CD8-positive, alpha-beta memory T cell (primary cell): ENCODE measurements around the gene YRDC. TPM values are rescaled to one million over a fixed set of nuclear protein-coding genes. Genes with fewer than 3 reads are reported as not detected.

Experiments
- CTCF ChIA-PET: fragments of 350-600 bp; sonication (Branson Sonifier 250); formaldehyde crosslinking; loops from one replicate; lab custom pipeline; 2021; ENCODE audit warnings: antibody characterized with exemption; lab: Charles Lee
- POLR2A ChIA-PET: fragments of 350-600 bp; sonication (Branson Sonifier 250); formaldehyde crosslinking; loops from one replicate; lab custom pipeline; 2021; ENCODE audit warnings: antibody characterized with exemption; lab: Charles Lee
- DNase-seq, 5 donors: peaks; one replicate each; pipeline versions ENCODE4 v3.0.0 to v3.0.0-alpha.2; 2020 to 2022; ENCODE audit warnings: mixed read lengths in 1 of 5
- H3K27ac ChIP-seq: one replicate; pipeline ENCODE4 v1.7.0; 2013; ENCODE audit warnings: low read depth, mild to moderate bottlenecking, low read length, moderate library complexity
- H3K27me3 ChIP-seq: 2 replicates; pipeline ENCODE4 v1.7.0; 2013; ENCODE audit warnings: low read length, mild to moderate bottlenecking; ENCODE audit not compliant: insufficient read depth, poor library complexity, severe bottlenecking
- H3K36me3 ChIP-seq: 2 replicates; pipeline ENCODE4 v1.7.0; 2013; ENCODE audit warnings: mild to moderate bottlenecking, low read length, moderate library complexity; ENCODE audit not compliant: insufficient read depth
- H3K4me1 ChIP-seq: 2 replicates; pipeline ENCODE4 v1.7.0; 2013; ENCODE audit warnings: mild to moderate bottlenecking, low read length, moderate library complexity; ENCODE audit not compliant: insufficient read depth
- H3K4me3 ChIP-seq: 2 replicates; pipeline ENCODE4 v1.7.0; 2013; ENCODE audit warnings: mild to moderate bottlenecking, low read length
- H3K9me3 ChIP-seq: 2 replicates; pipeline ENCODE4 v1.7.0; 2013; ENCODE audit warnings: mild to moderate bottlenecking, low read length
- H3K27ac Mint-ChIP-seq, 8 donors: one replicate each; pipeline ENCODE4 v1.8.0; 2020 to 2021; ENCODE audit warnings: mixed read lengths in 8 of 8, mild to moderate bottlenecking in 6 of 8, inconsistent platforms in 3 of 8, moderate library complexity in 3 of 8
- H3K27me3 Mint-ChIP-seq, 2 donors: one replicate each; pipeline ENCODE4 v1.8.0; 2020 to 2021; ENCODE audit warnings: mixed read lengths in 2 of 2, mild to moderate bottlenecking in 1 of 2, moderate library complexity in 1 of 2
- H3K36me3 Mint-ChIP-seq, 3 donors: one replicate each; pipeline ENCODE4 v1.8.0; 2020 to 2021; ENCODE audit warnings: mixed read lengths in 3 of 3, inconsistent platforms in 1 of 3, mild to moderate bottlenecking in 1 of 3
- H3K4me1 Mint-ChIP-seq, 3 donors: one replicate each; pipeline ENCODE4 v1.8.0; 2020 to 2021; ENCODE audit warnings: mixed read lengths in 3 of 3, inconsistent platforms in 1 of 3, mild to moderate bottlenecking in 1 of 3
- H3K4me3 Mint-ChIP-seq, 7 donors: one replicate each; pipeline ENCODE4 v1.8.0; 2020 to 2021; ENCODE audit warnings: mixed read lengths in 7 of 7, mild to moderate bottlenecking in 6 of 7, moderate library complexity in 4 of 7, inconsistent platforms in 2 of 7
- H3K9me3 Mint-ChIP-seq, 5 donors: one replicate each; pipeline ENCODE4 v1.8.0; 2020 to 2022; ENCODE audit warnings: mixed read lengths in 5 of 5, mild to moderate bottlenecking in 3 of 5, moderate library complexity in 2 of 5, inconsistent platforms in 1 of 5
- polyA plus RNA-seq: library from polyadenylated mRNA; unstranded; fragments of 300-500 nt; fragmentation: Illumina TruSeq; gene quantifications from one replicate; pipeline ENCODE4 v1.2.3, GENCODE V29; 2021
- total RNA-seq, 2 experiments: library from RNA; stranded (reverse); gene quantifications; one replicate each; pipeline ENCODE4 v1.2.3, GENCODE V29; 2021

Gene YRDC
- total and polyA plus RNA-seq, 3 experiments from 2014 or later: 28.7 to 80.8 (median 72.4) TPM

- Mint-ChIP-seq H3K9me3 (no peaks in the 10 kb centered on the region), H3K27me3 (no peaks in the 10 kb centered on the region), H3K27ac (peak overlapping the region in 1 of 8 donors; percentile 29), H3K36me3 (peaks cover 0 to 75% (median 23%) of the 10 kb centered on the region in 3 donors), H3K4me1 (peaks cover 0 to 1% (median 0%) of the 10 kb centered on the region in 3 donors), H3K4me3 (no peak overlapping the region)
- no peaks in the 10 kb centered on the region for H3K27me3 ChIP-seq
- no peaks in the 10 kb centered on the region for H3K9me3 ChIP-seq
- ChIA-PET CTCF (interaction anchor here (0.8 kb wide), 1 partner anchor 8 kb away, joined by 3 read pairs; no protein-coding TSS in a partner anchor), POLR2A (interaction anchor here (1.0 kb wide), 1 partner anchor 9 kb away, joined by 3 read pairs; the partner anchor contains the start of genes C1orf122 and YRDC)
- no peak for DNase-seq
- peaks cover 15% of the 10 kb centered on the region for H3K36me3 ChIP-seq
- no peak overlapping the region for H3K4me3 ChIP-seq
- no peak overlapping the region for H3K27ac ChIP-seq
- H3K4me1 ChIP-seq: no peaks in the 10 kb centered on the region
These were observed 9.5 kb upstream of the YRDC start for GRCh38 chr1:37817481-37817880.

GRCh38 chr1:37814252-37814651, 6.2 kb upstream of the YRDC start:
- H3K27ac Mint-ChIP-seq: peak overlapping the region in 1 of 8 donors; percentile 69
- DNase-seq: no peak

GRCh38 chr1:37813529-37814145, 5.6 kb upstream of the YRDC start:
- H3K27me3 Mint-ChIP-seq: no peaks in the 10 kb centered on the region

More at GRCh38 chr1:37814252-37814651, 6.2 kb upstream of the YRDC start:
- Histone ChIP-seq H3K27ac (no peak overlapping the region), H3K27me3 (no peaks in the 10 kb centered on the region), H3K4me3 (no peak overlapping the region), H3K4me1 (peaks cover under 1% of the 10 kb centered on the region), H3K9me3 (no peaks in the 10 kb centered on the region), H3K36me3 (no peaks in the 10 kb centered on the region)
- H3K27me3 Mint-ChIP-seq: no peaks in the 10 kb centered on the region
- ChIA-PET POLR2A (no interaction called here), CTCF (interaction anchor here (1.0 kb wide), 1 partner anchor 45 kb away, joined by 5 read pairs; the partner anchor contains the start of gene MTF1)
- H3K4me1 Mint-ChIP-seq: peaks cover 7 to 17% (median 12%) of the 10 kb centered on the region in 3 donors
- no peak overlapping the region for H3K4me3 Mint-ChIP-seq
- peaks cover 0 to 49% (median 7%) of the 10 kb centered on the region in 3 donors for H3K36me3 Mint-ChIP-seq
- H3K9me3 Mint-ChIP-seq: no peaks in the 10 kb centered on the region

GRCh38 chr1:37811027-37811655, 3.1 kb upstream of the YRDC start:
- DNase-seq: peak; percentile 51 to 69 (median 55)
- Mint-ChIP-seq H3K4me3 (peak overlapping the region in 4 of 7 donors; percentile 5 to 81 (median 11)), H3K9me3 (no peaks in the 10 kb centered on the region), H3K4me1 (peaks cover 22 to 41% (median 27%) of the 10 kb centered on the region in 3 donors), H3K36me3 (peaks cover 0 to 43% (median 6%) of the 10 kb centered on the region in 3 donors), H3K27ac (peak overlapping the region; percentile 30 to 99 (median 58)), H3K27me3 (no peaks in the 10 kb centered on the region)
- no peak overlapping the region for H3K4me3 ChIP-seq
- ChIA-PET POLR2A (no interaction called here), CTCF (interaction anchor here (0.9 to 1.7 kb wide), 2 partner anchors 12 to 40 kb away, joined by 3 to 4 read pairs; no protein-coding TSS in a partner anchor)
- peaks cover 6% of the 10 kb centered on the region for H3K36me3 ChIP-seq
- no peaks in the 10 kb centered on the region for H3K27me3 ChIP-seq
- no peaks in the 10 kb centered on the region for H3K9me3 ChIP-seq
- H3K27ac ChIP-seq: no peak overlapping the region
- H3K4me1 ChIP-seq: peaks cover 20% of the 10 kb centered on the region

More at GRCh38 chr1:37813529-37814145, 5.6 kb upstream of the YRDC start:
- H3K27ac ChIP-seq: no peak overlapping the region
- H3K9me3 Mint-ChIP-seq: no peaks in the 10 kb centered on the region
- DNase-seq: no peak
- H3K27ac Mint-ChIP-seq: peak overlapping the region in 4 of 8 donors; percentile 24 to 57 (median 54)
- CTCF ChIA-PET: interaction anchor here (1.0 kb wide), 1 partner anchor 46 kb away, joined by 5 read pairs; the partner anchor contains the start of gene MTF1
- no peak overlapping the region for H3K4me3 ChIP-seq
- H3K4me1 Mint-ChIP-seq: peaks cover 13 to 23% (median 18%) of the 10 kb centered on the region in 3 donors
- peaks cover 6% of the 10 kb centered on the region for H3K4me1 ChIP-seq
- no peaks in the 10 kb centered on the region for H3K36me3 ChIP-seq
- peaks cover 0 to 48% (median 7%) of the 10 kb centered on the region in 3 donors for H3K36me3 Mint-ChIP-seq
- H3K27me3 ChIP-seq: no peaks in the 10 kb centered on the region
- peak overlapping the region in 1 of 7 donors; percentile 52 for H3K4me3 Mint-ChIP-seq
- POLR2A ChIA-PET: no interaction called here
- H3K9me3 ChIP-seq: no peaks in the 10 kb centered on the region

GRCh38 chr1:37809942-37810341, 1.9 kb upstream of the YRDC start:
- H3K4me3 ChIP-seq: no peak overlapping the region
- peak overlapping the region in 5 of 7 donors; percentile 34 to 86 (median 63) for H3K4me3 Mint-ChIP-seq
- peaks cover 0 to 42% (median 6%) of the 10 kb centered on the region in 3 donors for H3K36me3 Mint-ChIP-seq
- H3K27ac Mint-ChIP-seq: peak overlapping the region in 4 of 8 donors; percentile 30 to 99 (median 75)
- H3K27ac ChIP-seq: no peak overlapping the region
- peaks cover 18% of the 10 kb centered on the region for H3K36me3 ChIP-seq
- H3K9me3 ChIP-seq: no peaks in the 10 kb centered on the region
- ChIA-PET POLR2A (no interaction called here), CTCF (no interaction called here)
- H3K27me3 ChIP-seq: no peaks in the 10 kb centered on the region
- peaks cover 24 to 52% (median 33%) of the 10 kb centered on the region in 3 donors for H3K4me1 Mint-ChIP-seq
- H3K4me1 ChIP-seq: peaks cover 28% of the 10 kb centered on the region
- DNase-seq: no peak
- H3K9me3 Mint-ChIP-seq: no peaks in the 10 kb centered on the region
- no peaks in the 10 kb centered on the region for H3K27me3 Mint-ChIP-seq

GRCh38 chr1:37808369-37809319, 636 bp upstream of the YRDC start:
- Histone ChIP-seq H3K27ac (peak overlapping the region; percentile 87), H3K4me1 (peaks cover 28% of the 10 kb centered on the region), H3K36me3 (peaks cover 31% of the 10 kb centered on the region), H3K4me3 (peak overlapping the region; percentile 58), H3K27me3 (no peaks in the 10 kb centered on the region), H3K9me3 (no peaks in the 10 kb centered on the region)
- H3K4me3 Mint-ChIP-seq: peak overlapping the region; percentile 94 to 99 (median 94)
- no peaks in the 10 kb centered on the region for H3K9me3 Mint-ChIP-seq
- H3K27me3 Mint-ChIP-seq: no peaks in the 10 kb centered on the region
- H3K27ac Mint-ChIP-seq: peak overlapping the region; percentile 95 to 100 (median 97)
- POLR2A ChIA-PET: interaction anchor here (0.7 to 2.1 kb wide), 5 partner anchors 8 to 330 kb away, joined by 3 to 11 read pairs (median 4); partner anchors contain the start of genes MTF1 and SF3A3
- peaks cover 27 to 61% (median 40%) of the 10 kb centered on the region in 3 donors for H3K4me1 Mint-ChIP-seq
- CTCF ChIA-PET: interaction anchor here (0.6 to 2.3 kb wide), 8 partner anchors 9 to 1380 kb away, joined by 3 to 17 read pairs (median 3); partner anchors contain the start of genes MTF1 and SF3A3
- peak in 1 of 5 donors; percentile 51 for DNase-seq
- H3K36me3 Mint-ChIP-seq: peaks cover 5 to 43% (median 6%) of the 10 kb centered on the region in 3 donors

GRCh38 chr1:37807220-37807554, 821 bp downstream of the YRDC start:
- H3K4me3 ChIP-seq: peak overlapping the region; percentile 59
- peaks cover 27 to 61% (median 40%) of the 10 kb centered on the region in 3 donors for H3K4me1 Mint-ChIP-seq
- H3K27me3 Mint-ChIP-seq: no peaks in the 10 kb centered on the region
- peaks cover 38% of the 10 kb centered on the region for H3K36me3 ChIP-seq
- H3K9me3 ChIP-seq: no peaks in the 10 kb centered on the region
- peak overlapping the region; percentile 81 to 99 (median 86) for H3K4me3 Mint-ChIP-seq
- peak overlapping the region; percentile 87 for H3K27ac ChIP-seq
- H3K4me1 ChIP-seq: peaks cover 28% of the 10 kb centered on the region
- peaks cover 5 to 52% (median 12%) of the 10 kb centered on the region in 3 donors for H3K36me3 Mint-ChIP-seq
- peak overlapping the region; percentile 80 to 99 (median 90) for H3K27ac Mint-ChIP-seq
- ChIA-PET CTCF (interaction anchor here (1.7 to 2.3 kb wide), 2 partner anchors 52 to 183 kb away, joined by 3 to 17 read pairs; partner anchors contain the start of genes MTF1 and SF3A3), POLR2A (interaction anchor here (1.0 to 2.1 kb wide), 4 partner anchors 52 to 322 kb away, joined by 3 to 11 read pairs (median 4); partner anchors contain the start of genes MTF1 and UTP11)
- DNase-seq: no peak
- no peaks in the 10 kb centered on the region for H3K9me3 Mint-ChIP-seq
- no peaks in the 10 kb centered on the region for H3K27me3 ChIP-seq
